HEK293 (cell line): ENCODE measurements around the gene MAGI2.

ENCODE experiments used
- GLIS2 ChIP-seq: fragments of 450-650 bp; formaldehyde crosslinking; IDR thresholded peaks from 2 replicates; pipeline ENCODE4 v1.5.1; 2016; ENCODE audit warnings: missing biosample characterization, missing genetic modification characterization
- ZNF292 ChIP-seq: fragments of 450-650 bp; formaldehyde crosslinking; IDR thresholded peaks from 2 replicates; pipeline ENCODE4 v1.5.1; 2016; ENCODE audit warnings: low read depth, missing biosample characterization, missing genetic modification characterization, borderline replicate concordance
- ZNF426 ChIP-seq: fragments of 450-650 bp; formaldehyde crosslinking; IDR thresholded peaks from 2 replicates; pipeline ENCODE4 v1.5.1; 2017; ENCODE audit warnings: missing biosample characterization, missing genetic modification characterization, mild to moderate bottlenecking, inconsistent platforms, moderate library complexity
- TF ChIP-seq, protein P1 (sequence below): fragments of 450-650 bp; formaldehyde crosslinking; IDR thresholded peaks from 2 replicates; pipeline ENCODE4 v1.5.1; 2016; ENCODE audit warnings: missing biosample characterization, missing genetic modification characterization

DNA sequence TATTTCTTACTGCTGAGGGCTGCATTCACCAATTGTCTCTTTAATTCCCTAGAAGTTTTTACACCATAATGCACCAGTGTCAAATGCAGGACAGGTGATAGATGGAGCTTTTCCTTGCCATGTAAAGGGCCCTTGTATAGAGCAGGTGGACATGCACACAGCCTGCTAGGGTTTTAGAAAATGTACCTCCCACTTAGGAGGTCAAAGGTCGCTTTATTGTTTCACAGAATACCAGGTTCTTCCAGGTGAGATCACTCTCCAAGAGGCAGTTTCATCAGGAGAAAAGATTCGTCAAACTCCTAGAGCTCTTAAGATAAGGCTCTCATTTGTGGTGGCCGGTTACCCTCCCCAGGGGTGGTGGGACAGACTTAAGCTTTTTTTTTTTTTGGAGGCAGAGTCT is 1439.1 kb downstream of the MAGI2 start:
- TF ChIP-seq GLIS2 (tag by site-specific recombination), result no peak
- no peak for TF ChIP-seq ZNF426
- TF ChIP-seq, protein P1, sequence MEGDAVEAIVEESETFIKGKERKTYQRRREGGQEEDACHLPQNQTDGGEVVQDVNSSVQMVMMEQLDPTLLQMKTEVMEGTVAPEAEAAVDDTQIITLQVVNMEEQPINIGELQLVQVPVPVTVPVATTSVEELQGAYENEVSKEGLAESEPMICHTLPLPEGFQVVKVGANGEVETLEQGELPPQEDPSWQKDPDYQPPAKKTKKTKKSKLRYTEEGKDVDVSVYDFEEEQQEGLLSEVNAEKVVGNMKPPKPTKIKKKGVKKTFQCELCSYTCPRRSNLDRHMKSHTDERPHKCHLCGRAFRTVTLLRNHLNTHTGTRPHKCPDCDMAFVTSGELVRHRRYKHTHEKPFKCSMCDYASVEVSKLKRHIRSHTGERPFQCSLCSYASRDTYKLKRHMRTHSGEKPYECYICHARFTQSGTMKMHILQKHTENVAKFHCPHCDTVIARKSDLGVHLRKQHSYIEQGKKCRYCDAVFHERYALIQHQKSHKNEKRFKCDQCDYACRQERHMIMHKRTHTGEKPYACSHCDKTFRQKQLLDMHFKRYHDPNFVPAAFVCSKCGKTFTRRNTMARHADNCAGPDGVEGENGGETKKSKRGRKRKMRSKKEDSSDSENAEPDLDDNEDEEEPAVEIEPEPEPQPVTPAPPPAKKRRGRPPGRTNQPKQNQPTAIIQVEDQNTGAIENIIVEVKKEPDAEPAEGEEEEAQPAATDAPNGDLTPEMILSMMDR, result no peak
- TF ChIP-seq ZNF292 (tag by site-specific recombination), result no peak
